Loucy (cell line): Measurements from ENCODE around the gene TLE5.

Source experiments
- CTCF ChIP-seq: fragments of 200-600 bp; sonication (generic); conservative IDR thresholded peaks from 2 replicates; pipeline ENCODE4 v1.5.1; 2014; ENCODE audit warnings: mild to moderate bottlenecking, antibody characterized with exemption, low read length
- EZH2phosphoT487 ChIP-seq: fragments of 200-600 bp; IDR thresholded peaks from 2 replicates; pipeline ENCODE4 v1.6.1; 2018; ENCODE audit warnings: antibody characterized with exemption, mild to moderate bottlenecking, moderate library complexity, borderline replicate concordance

- no peak for TF ChIP-seq EZH2phosphoT487
- TF ChIP-seq CTCF, result no peak
Observed at GRCh38 chr19:3053218-3053621, 9.1 kb downstream of the TLE5 start.
